ENCODE measurements around the gene ZNF197.
"Not testable (repeated sequence)": the region's sequence is repeated elsewhere in the genome, so short reads cannot be mapped to it uniquely, and the experiment has no call there.

Gene ZNF197
- long read RNA-seq, transcript ZNF197-203 (6 exons, 1,989 nt), result major isoform, 22 of 75 reads
- long read RNA-seq, transcript ZNF197-204 (6 exons, 2,935 nt), result minor isoform, 6 of 75 reads
- long read RNA-seq, transcript ZNF197-202 (6 exons, 3,275 nt), result minor isoform, 18 of 75 reads
- long read RNA-seq, partial matches to known transcripts, result 8 of 75 reads
- long read RNA-seq, other reads (novel, unspliced or antisense), result 21 of 75 reads

- Histone ChIP-seq H3K27ac (replicated peaks) (peak within 1 kb of the TSS; percentile 83), H3K27me3 (ENCODE audit: insufficient read depth, poor library complexity, severe bottlenecking) (no peaks in the 10 kb centered on the region), H3K4me3 (replicated peaks; ENCODE audit: insufficient read depth, low read length) (peak within 1 kb of the TSS; percentile 78)
- peak; percentile 83 to 90 for DNase-seq (ENCODE audit: low read depth in 1 of 2, low spot score in 1 of 2)
- TF ChIP-seq SPI1 (IDR thresholded peaks at IDR 0.05; ENCODE audit: borderline replicate concordance, low read depth) (peak; percentile 37; the same call in 1 of the 2 replicates), CTCF (IDR thresholded peaks at IDR 0.05; ENCODE audit: insufficient read depth, low read length) (no peak), GABPA (IDR thresholded peaks at IDR 0.05; ENCODE audit: low read depth) (peak; percentile 92), POLR2AphosphoS5 (IDR thresholded peaks at IDR 0.05; ENCODE audit: low read depth) (peak; percentile 83), REST (IDR thresholded peaks at IDR 0.05; ENCODE audit: insufficient replicate concordance, low read depth) (peak; percentile 62)
Observed at GRCh38 chr3:44624749-44625480, at the start of gene ZNF197. Gene ZNF197, plus strand, starts transcription at chr3:44625036. Its CDS starts 4,119 bp downstream, at chr3:44629155.

GRCh38 chr3:44576613-44577012 is 48.2 kb upstream of the ZNF197 start:
- no peak for DNase-seq (ENCODE audit: low read depth in 1 of 2, low spot score in 1 of 2)
- Histone ChIP-seq H3K27ac (replicated peaks) (no peak overlapping the region), H3K27me3 (ENCODE audit: insufficient read depth, poor library complexity, severe bottlenecking) (no peaks in the 10 kb centered on the region), H3K4me3 (replicated peaks; ENCODE audit: insufficient read depth, low read length) (no peak overlapping the region)
- TF ChIP-seq REST (IDR thresholded peaks at IDR 0.05; ENCODE audit: insufficient replicate concordance, low read depth) (no peak), GABPA (IDR thresholded peaks at IDR 0.05; ENCODE audit: low read depth) (no peak), SPI1 (IDR thresholded peaks at IDR 0.05; ENCODE audit: borderline replicate concordance, low read depth) (no peak), CTCF (IDR thresholded peaks at IDR 0.05; ENCODE audit: insufficient read depth, low read length) (no peak), POLR2AphosphoS5 (IDR thresholded peaks at IDR 0.05; ENCODE audit: low read depth) (no peak)

GRCh38 chr3:44577354-44577952 is 47.4 kb upstream of the ZNF197 start:
- not testable (repeated sequence) for DNase-seq (ENCODE audit: low read depth in 1 of 2, low spot score in 1 of 2); H3K27ac ChIP-seq (replicated peaks); H3K27me3 ChIP-seq (ENCODE audit: insufficient read depth, poor library complexity, severe bottlenecking); H3K4me3 ChIP-seq (replicated peaks; ENCODE audit: insufficient read depth, low read length)

GRCh38 chr3:44578316-44578715 is 46.5 kb upstream of the ZNF197 start:
- not testable (repeated sequence) for DNase-seq (ENCODE audit: low read depth in 1 of 2, low spot score in 1 of 2)

GRCh38 chr3:44578924-44579515 is 45.8 kb upstream of the ZNF197 start:
- DNase-seq (ENCODE audit: low read depth in 1 of 2, low spot score in 1 of 2); H3K27me3 ChIP-seq (ENCODE audit: insufficient read depth, poor library complexity, severe bottlenecking); H3K4me3 ChIP-seq (replicated peaks; ENCODE audit: insufficient read depth, low read length); H3K27ac ChIP-seq (replicated peaks): not testable (repeated sequence)

More at GRCh38 chr3:44578316-44578715, 46.5 kb upstream of the ZNF197 start:
- not testable (repeated sequence) for H3K4me3 ChIP-seq (replicated peaks; ENCODE audit: insufficient read depth, low read length); H3K27me3 ChIP-seq (ENCODE audit: insufficient read depth, poor library complexity, severe bottlenecking); H3K27ac ChIP-seq (replicated peaks)

- not testable (repeated sequence) for H3K4me3 ChIP-seq (replicated peaks; ENCODE audit: insufficient read depth, low read length); DNase-seq (ENCODE audit: low read depth in 1 of 2, low spot score in 1 of 2); H3K27ac ChIP-seq (replicated peaks); H3K27me3 ChIP-seq (ENCODE audit: insufficient read depth, poor library complexity, severe bottlenecking)
Observed at GRCh38 chr3:44579749-44580148, 45.1 kb upstream of the ZNF197 start.

GRCh38 chr3:44580971-44581370 is 43.9 kb upstream of the ZNF197 start:
- not testable (repeated sequence) for DNase-seq (ENCODE audit: low read depth in 1 of 2, low spot score in 1 of 2); H3K4me3 ChIP-seq (replicated peaks; ENCODE audit: insufficient read depth, low read length); H3K27me3 ChIP-seq (ENCODE audit: insufficient read depth, poor library complexity, severe bottlenecking); H3K27ac ChIP-seq (replicated peaks)
